NCI-H1105 treated with DMSO at 0.1 percent for 48 hours (cell line): Measurements from ENCODE around the gene STK24.

Experiments
- DNase-seq: peaks from one replicate; lab custom pipeline; 2025; lab: John Stamatoyannopoulos, UW

The STK24 gene

DNA sequence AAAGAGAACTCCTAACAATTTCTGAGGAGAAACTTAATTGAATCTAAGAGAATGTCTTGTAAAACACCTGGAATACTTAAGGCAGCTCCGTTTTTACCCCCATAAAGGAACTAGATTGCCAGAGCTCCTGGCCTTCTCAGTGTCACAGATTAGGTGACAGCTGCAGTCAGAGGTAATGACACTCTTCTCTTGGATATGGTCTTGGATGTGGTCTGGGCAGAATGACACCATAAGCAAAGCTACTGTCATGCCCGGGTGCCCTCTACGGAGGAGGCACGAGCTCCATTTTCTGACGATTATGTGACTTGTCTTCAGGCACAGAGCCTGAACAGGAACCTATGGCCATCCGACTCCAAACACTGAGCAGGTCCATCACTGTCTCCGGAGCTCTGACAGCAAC is 46.7 kb downstream of the STK24 start:
- DNase-seq, result no peak

DNA sequence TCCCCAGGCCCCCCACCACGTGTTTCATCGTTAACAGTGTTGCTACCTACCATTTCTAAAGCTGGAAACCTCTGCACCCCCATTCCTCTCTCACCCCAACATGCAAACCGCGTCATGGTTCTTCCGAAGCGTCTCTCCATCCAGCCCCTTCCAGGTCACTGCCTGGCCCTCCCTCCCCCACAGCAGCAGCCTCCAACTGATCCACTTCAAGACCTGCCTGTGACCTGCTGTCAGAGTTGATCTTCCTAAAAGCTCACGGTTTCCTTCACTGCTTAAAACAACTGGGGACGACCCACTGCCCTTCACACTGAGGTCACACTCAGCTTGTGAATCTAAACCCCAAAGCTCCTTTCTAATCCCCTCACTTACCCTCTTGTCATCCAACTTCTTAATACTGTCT is 47.7 kb downstream of the STK24 start:
- no peak for DNase-seq

DNA sequence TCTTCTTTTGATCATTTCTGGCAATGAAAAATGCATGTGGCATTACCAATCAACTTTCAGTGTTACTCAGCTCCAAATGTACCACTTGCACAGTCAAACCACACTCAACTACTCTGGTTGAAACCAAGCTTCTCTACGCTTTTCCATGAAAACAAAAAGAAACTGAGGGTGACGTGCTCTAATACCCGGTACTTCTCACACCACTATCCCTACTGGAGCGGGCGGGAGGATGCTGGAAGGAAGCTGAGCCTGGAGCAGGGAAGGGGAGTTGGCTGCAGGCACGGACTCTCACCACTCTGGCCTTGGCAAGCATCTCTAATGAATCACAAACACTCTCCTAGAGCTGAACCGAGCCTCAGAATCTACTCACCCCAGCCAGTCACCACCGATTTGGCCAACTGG is 48.2 kb downstream of the STK24 start:
- no peak for DNase-seq

DNA sequence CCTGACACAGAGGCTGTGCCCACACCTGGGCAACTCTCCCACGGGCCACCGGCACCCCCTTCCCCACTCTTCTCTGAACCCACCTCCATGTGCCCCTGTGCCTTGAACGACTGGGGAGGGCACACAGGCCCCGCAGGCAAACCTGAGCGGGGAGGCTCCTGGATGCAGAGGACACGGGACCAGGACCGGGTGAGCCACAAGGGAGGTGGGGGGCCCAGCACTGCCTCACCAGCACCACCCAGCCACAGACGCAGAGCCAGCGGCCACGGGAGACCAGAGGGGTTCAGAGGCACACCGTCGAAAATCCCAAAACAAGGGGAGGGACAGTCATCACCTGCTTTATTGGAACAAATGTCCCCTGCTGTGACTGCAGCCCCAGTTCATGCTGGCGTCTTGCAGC is 49.4 kb downstream of the STK24 start:
- DNase-seq, result no peak

DNA sequence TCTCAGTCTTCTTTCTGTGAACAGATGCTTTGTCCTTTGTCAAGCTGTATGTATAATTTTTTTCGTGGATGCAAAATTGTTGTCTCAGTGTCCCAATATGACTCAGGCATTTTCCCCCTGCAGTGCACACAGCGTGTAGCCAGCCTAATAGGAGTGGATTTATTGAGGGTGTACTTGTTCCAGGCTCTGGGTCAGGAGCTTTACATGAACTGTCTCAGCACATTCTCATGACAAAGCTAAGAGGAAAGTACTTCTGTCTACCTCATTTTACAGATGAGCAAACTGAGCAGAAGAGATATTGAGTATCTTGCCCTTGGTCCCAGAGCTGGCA is 50.8 kb downstream of the STK24 start:
- DNase-seq, result no peak

DNA sequence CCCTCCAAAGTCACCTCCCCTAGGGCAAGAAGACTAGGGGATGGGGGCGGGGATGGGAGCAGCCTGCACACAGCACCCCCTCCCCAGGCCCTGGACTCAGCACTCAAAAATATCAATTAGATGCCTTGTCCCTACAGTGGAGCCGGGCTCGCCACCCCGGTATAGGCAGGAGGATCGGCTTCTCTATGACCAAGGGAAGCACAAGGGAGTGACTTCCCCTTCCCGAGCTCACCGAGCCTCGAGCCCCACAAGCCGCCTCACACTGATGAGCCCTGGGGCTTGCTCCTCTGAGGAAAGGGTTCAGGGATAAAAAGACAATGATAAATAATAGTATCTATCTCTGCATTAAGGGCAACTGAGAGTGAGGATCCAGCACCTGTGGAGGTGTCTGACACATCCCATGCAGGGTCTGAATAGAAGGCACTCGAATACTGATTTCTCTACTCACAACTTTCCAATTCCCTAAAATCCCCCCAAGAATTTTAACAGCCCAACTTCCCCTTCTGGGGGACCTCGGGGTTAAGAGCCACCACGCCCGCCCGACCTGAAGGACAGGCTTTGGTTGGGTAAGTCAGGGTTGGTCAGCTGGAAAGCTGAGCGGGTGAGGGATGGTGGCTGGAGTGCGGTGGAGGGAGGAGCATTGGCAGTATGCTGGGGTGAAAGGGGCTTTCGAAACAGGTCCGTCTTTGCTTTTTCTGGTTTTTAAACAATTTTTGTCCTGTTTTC is 51.3 kb downstream of the STK24 start:
- no peak for DNase-seq

DNA sequence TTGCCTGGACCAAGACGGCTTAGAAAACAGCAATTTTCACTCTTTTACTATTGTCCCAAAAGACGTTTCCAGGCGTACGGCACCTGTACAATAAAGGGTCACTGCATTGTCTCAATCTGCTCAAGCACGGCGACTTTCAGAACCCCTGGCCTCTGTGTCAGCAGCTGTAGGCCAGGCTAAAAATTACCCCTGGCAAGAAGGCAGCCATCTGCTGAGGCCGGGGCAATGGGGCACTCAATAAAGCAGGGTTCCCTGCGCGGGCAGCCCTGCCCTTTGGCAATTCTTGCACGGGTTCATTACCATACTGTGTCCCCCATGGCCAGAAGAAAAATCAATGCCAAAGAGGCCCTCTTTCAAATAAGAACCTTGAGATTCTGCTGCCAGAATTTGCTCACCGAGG is 52.1 kb downstream of the STK24 start:
- no peak for DNase-seq

DNA sequence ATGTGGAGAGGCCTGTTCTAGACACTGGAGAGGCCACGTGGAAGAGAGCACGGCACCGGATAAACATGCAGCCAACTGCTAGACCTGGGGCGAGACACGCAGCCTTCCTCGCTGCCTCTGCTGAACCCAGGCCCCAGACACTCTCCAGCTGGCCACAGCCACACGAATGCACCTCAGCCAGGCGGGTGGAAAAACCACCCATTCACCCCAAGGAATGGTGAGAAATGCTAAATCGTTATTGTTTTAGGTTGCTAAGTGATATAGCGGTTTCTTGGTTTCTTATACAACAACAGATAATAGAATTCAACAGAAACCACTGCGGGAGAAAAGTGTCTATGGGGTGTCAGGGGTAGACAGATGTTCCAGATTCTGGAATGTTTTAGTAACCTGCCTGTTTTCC is 52.5 kb downstream of the STK24 start:
- DNase-seq, result no peak

DNA sequence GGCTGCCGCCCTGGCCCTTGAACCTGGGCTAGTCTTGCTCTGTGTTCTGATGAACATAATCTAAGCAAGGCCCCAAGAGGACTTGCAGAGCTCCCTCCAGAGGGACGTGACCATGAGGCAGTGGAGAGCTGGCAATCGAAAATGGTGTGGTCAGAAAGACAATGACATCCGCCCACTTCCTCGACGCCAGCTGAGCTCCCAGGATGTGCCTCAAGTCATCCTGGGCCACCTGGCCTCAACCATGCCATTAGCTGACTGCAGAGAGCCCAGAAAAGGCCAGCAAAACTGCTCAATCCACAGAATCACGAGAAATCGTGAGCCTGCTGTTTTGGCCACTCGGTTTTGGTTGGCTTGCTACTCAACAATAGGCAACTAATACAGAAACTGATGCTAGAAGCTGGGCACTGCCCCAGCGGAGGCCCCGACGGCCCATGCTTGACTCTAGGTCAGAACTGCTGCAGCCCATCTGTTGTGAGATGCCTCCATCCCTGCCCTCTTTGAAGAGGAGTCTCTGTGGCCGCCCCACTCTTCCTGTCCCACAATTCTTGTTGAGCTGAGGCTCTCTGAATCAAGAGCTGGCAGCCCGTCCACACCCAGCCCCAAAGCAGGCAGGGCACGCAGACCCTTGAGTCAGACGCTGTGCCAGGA is 53.3 kb downstream of the STK24 start:
- DNase-seq, result no peak

DNA sequence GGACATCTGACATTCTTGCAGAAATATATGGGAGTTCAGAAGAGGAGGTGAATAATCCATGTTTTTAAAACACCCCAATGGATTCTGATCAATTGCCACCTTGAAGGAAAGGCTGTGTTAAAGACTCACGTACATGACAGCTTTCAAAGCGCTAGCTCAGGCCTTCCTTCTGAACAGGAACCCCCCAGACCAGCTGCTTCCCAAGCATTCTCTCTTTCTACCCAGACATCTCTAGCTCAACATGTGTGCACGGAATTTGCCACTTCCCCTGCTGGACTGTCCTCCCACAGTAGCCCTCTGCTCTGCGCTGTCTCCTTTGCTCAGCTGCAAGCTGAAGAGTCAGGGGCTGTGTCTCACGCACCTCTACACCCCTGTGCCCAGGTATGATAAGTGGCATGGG is 54.5 kb downstream of the STK24 start:
- DNase-seq, result no peak

DNA sequence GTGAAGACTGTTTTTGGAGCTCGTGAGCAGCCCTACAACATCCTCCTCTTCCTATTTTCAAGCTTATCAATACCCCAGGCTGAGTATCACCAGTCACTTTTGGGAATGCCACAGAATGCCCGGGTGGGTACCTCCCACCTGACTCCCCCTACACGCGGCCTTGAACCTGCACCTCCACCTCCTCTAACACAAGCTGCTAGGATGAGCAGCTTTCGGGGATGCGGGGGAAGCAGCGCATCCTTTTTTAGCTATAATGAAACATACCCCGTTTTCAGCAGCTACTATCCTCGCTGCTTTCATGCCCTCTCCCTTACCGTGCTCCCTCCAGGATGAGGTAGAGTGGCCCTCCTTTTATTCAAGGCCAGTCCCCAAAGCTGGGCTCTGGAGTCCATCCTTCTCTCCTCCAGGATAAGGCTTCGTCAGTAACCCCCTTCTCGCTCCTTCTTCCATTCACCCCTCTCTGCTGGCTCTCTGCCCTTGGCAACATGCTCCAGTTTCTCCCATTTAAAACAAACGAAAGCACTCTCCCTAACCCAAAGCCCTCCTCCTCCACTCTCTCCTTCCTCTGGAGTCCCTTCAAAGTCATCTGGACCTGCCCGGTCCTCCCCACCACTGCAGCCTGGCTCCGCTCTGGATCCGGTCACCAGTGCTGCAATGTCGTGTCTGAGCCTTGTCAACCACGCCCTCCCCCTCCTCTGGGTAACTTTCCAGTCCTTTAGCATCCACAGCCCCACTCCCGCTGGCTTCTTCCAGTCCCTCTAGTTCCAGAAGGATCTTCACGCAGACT is 55.3 kb downstream of the STK24 start:
- DNase-seq, result no peak

DNA sequence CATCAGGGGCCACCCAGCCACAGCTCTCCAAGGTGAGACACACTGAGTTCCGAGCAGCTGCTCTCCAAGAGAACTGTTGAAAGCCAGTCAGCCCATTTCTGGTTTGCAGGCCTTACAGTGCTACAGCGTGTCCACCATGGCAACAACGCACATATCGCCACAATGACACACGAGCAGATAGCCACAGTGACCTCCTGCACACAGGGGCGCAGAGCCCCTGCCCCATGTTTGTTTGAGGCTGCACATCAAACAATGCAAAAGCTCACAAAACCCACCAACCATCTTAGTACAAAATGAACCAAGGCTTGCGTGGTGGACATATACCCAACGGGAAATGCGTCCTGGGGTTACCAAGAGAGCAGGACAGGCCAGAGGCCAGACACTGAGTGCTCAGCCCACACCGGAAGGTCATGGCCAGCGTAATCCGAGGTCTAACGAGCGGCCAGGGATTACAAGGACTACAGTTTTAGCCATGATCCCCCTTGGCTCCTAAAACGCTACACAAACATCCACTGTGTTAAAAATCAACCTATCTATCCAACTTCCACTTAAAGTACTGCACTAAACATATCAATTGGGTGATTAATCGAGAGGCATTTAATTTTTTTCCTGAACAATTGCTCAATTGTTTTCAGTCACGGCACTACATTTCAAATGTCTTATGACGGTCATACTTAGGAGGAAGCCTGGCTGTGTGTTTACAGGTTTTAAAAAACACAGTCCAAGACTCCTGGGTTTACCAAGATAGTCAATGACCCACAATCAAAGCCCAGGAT is 56.0 kb downstream of the STK24 start:
- DNase-seq, result no peak

DNA sequence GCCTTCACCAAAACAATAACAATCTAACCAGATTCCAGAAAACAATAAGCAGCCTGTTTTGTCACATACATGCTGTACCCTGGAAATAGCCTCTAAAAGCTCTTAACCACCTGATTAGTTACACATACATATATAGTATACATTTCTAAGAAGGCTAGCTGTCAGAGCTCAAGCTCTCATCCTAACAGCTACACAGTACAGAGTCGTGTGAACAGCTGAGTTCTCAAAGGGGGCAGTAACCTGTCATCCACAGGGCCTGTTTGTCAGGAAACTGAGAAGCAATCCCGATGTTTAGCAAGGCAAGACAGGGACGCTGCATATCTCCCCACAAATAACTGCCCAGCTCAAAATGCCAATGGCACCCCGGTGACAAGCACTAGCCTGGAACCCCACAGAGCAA is 56.9 kb downstream of the STK24 start:
- DNase-seq, result no peak

DNA sequence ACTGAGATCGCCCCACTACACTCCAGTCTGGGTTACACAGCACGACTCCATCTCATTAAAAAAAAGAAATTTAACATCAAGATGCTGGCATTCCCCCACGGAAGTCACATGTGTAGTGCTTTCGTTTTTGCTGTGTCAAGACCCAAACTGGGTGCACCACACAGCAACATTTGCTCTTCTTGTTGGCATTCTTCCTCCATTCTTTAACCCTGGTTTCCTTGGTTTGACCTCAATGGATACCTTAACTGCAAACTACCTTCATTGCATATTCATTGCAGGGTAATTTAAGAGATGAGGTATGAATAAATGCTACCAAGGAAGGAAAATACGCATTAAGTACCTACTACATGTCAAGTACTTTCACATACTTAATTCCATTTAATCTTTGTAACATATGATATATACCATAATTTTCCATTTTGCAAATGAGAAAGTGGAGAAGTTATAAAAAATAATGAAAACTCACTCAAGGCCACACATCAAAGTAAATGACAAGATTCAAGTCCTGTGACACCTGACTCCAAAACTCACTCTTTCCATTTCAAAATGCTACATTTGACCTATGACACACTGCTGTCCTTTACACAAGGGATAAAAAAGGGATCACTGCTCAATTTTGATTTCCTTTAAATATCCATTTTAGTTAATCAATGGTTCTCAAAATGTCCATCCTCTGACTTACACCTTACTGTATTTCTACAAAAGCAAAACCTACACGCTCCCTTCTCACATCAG is 59.2 kb downstream of the STK24 start:
- DNase-seq, result no peak

DNA sequence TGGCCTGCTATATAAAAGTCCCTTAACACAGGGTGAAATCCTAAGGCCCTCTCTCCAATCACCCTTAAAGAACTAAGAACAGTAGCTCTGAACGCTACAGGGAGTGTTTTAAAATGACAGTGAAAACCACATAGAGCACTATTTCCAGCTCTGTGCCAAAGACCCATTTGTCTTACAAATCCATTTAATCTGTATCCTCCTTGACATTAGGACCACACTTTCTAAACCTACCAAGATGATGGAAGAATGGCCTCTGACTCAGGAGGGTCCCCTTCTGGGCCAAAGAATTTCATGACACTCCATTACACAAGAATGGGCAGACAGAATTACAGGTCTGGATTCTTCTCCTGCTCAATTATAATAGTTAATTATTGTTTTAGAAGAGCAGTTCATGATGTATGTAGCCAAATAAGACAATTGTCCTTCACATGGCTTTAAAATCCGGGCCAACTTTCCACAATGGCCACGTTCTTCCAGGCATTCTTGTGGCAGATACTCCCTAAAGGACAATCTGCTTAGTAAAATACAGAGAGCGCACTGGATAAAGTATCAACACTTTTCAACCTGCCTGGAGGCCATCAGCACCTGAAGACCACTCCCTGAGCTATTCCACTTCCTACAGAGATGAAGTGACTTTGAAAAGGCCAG is 61.0 kb downstream of the STK24 start:
- DNase-seq, result no peak

DNA sequence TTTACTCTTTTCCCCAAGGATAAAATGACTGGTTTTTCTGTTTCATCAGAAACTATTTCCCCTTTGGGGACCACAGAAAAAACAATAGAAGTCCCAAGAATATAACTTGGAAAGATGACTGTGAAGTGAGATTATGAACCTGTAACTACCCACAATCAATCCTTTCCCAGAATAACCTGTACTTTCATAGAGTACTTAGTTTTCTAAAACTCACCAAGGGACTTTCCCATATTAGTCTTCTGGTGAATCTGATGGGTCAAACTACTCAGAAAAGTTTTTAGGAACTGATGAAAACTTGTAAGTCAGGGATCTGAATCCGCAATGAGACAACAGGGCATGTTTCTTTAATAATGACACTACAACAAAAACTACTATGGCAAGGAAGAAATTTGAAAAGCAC is 62.6 kb downstream of the STK24 start:
- no peak for DNase-seq

DNA sequence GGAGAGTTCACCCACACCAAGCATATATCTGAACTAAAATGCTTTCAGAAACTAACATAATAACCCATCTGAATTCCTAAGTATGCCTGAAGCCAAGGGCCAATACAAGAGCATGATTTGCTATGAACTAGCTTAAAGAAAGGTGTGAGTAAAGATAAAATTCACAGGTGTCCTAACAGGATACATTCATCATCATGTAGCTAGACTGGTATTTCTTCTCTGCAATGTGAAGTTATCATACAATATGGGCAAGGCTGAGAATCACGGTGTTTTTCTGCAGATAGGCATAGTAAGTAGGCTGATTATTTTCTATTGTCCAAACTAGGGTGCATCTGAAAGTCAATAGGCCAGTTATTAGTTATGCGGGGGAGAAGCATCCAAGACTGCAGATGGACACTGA is 63.1 kb downstream of the STK24 start:
- DNase-seq, result no peak

DNA sequence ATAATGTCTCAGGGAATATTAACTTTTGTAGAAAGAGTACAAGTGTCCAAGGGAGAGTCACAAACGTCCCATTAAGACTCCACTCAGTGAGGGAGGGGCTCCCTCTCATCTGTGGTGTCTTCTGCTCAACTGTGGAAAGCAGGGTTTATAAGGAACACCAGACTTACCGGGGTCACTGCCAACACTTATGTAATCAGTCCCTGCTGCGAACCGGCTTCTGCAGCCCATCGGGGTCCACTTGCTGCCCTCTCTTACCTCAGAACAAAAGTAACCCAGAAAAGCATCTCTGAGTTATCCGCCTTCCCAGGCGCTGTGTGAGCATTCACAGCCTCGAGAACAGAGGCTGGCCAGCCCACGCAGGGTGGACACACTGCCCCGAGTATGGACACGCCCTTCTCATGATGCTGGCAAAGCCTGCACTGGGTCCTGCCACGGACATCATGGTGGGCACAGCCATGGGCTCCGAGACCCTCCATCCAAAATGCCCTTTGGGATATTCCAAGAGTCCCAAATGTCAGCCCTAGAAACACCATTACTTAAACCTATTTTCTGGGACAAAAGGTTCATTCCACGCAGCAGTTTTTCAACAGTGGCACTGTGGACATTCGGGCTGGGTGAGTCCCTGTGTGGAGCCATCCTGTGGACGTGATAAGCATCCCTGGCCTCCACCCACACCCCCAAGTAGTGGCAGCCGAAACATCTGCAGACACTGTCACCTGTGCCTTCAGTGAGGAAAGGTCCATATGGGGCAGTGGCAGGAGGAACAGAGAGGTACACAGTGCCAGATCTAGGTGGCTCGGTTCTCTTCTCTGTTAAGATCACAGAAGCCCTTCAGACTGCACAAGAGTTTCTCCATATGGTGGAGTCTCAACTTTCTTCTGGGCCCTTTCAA is 63.9 kb downstream of the STK24 start:
- no peak for DNase-seq

DNA sequence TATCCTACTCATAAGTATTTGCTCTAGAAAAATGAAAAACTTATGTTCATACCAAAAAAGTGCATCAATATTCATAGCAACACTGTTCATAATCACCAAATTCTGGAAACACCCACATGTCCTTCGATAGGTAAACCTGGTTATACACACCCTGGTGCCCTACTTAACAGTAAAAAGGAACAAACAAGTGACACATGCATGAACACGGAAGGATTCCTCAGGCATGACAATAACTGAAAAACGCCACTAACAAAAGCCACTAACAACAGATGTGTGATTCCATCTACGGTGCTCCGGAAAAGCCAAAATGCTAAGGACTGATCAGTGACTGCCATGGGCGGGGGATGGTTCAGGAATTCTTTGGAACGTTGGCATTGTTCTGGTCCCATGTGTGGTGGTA is 65.5 kb downstream of the STK24 start:
- no peak for DNase-seq

DNA sequence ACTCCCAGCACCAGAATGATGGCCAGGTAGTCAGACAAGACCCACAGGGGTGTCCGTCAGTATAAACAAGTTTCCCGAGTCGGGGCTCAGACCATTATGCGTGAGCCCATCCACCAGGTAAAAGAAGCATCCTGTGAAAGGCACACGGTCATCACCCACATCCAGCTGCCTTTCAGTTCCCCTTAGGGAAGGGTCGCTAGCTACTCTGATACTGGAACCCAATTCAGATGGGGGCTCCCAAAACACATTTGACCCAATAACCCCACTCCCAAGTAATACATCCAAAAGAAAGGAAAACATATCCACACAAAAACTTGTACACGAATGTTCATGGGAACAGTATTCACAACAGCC is 66.8 kb downstream of the STK24 start:
- no peak for DNase-seq
